ENCODE data around the gene SDHAF2.

DNA sequence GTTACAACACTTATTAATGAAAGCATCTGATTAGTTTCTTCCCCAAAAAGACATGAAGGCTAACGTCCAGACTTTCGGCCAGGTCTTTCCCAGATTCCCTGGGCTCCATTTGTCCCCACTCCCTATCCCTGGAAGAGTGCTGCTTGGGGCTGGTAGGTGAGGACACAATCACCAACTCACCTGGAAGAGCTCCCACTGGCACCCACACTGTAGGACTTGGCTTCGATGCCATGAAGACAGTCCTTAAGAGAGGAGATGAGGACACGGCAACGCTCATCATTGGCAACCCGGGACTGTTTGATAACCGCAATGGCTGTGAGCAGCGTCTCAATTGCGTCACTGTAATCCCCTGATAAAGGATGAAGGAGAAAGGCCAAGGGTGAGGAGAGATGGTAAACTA is 18.3 kb upstream of the SDHAF2 start:
- no peak for TF ChIP-seq POLR2A (IDR thresholded peaks at IDR 0.05)
- TF ChIP-seq, protein P1, sequence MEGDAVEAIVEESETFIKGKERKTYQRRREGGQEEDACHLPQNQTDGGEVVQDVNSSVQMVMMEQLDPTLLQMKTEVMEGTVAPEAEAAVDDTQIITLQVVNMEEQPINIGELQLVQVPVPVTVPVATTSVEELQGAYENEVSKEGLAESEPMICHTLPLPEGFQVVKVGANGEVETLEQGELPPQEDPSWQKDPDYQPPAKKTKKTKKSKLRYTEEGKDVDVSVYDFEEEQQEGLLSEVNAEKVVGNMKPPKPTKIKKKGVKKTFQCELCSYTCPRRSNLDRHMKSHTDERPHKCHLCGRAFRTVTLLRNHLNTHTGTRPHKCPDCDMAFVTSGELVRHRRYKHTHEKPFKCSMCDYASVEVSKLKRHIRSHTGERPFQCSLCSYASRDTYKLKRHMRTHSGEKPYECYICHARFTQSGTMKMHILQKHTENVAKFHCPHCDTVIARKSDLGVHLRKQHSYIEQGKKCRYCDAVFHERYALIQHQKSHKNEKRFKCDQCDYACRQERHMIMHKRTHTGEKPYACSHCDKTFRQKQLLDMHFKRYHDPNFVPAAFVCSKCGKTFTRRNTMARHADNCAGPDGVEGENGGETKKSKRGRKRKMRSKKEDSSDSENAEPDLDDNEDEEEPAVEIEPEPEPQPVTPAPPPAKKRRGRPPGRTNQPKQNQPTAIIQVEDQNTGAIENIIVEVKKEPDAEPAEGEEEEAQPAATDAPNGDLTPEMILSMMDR (IDR thresholded peaks at IDR 0.05 in 4 of 5, conservative IDR thresholded peaks at IDR 0.05 in 1 of 5): no peak

All from gastrocnemius medialis (tissue), 4 donors.